Skin of body (tissue), 2 donors: Measurements from ENCODE around the gene IL21. TPM values are rescaled to one million over a fixed set of nuclear protein-coding genes. Genes with fewer than 3 reads are reported as not detected.
"Not testable (repeated sequence)": the region's sequence is repeated elsewhere in the genome, so short reads cannot be mapped to it uniquely, and the experiment has no call there.

Source experiments
- DNase-seq: peaks from one replicate; lab custom pipeline; 2025; lab: John Stamatoyannopoulos, UW
- total RNA-seq: library from RNA; depleted of rRNA; stranded (reverse); fragments of >200 nt; gene quantifications from one replicate; pipeline ENCODE4 v1.2.3, GENCODE V29; 2014

Gene IL21
- total RNA-seq, 1 donor from 2014 or later = not detected

GRCh38 chr4:122577808-122578781 lies 42.8 kb downstream of the IL21 start:
- no peak for DNase-seq

DNA sequence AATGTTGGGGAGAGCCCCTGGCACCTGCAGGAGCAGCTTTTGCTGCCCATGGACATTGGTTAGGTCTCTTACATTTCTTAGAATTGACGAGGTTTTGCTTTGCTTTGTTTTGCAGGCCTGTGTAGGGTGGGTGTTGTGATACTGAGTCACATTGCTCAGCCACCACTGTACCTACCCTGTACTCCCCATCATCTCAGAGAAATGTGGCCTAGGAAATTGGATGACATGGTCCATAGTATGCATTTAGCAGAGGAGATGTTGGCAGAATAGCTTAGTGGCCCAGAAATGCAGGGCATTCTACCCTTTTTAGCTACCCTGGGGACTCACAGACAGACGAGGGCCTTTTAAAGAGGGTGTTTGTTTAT lies 43.7 kb downstream of the IL21 start:
- DNase-seq = no peak

- no peak for DNase-seq
Measured at GRCh38 chr4:122576261-122577188, 44.3 kb downstream of the IL21 start.

DNA sequence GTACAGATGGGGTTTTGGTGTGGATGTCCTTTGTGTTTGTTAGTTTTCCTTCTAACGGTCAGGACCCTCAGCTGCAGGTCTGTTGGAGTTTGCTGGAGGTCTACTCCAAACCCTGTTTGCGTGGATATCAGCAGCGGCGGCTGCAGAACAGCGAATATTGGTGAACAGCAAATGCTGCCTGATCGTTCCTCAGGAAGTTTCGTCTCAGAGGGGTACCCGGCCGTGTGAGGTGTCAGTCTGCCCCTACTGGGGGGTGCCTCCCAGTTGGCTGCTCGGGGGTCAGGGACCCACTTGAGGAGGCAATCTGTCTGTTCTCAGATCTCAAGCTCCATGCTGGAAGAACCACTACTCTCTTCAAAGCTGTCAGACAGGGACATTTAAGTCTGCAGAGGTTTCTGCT lies 46.5 kb downstream of the IL21 start:
- not testable (repeated sequence) for DNase-seq

DNA sequence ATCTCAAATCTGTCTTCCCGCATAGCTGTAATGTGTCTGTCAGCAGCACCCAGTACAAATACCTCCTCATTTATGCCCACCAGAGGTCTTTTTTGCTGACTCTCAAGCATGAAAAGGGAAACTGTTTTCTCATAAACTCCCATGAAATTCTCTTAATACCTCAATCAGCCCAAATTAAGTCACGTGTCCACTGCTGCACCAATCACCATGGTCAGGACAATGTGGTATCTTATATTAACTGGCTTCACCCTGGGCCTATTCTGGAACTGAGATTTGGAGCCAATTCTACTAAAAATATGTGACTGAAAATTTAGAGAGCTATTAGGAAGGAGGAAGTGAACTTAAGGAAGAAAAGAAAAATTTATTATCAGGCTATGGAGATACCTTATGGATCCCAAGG lies 58.4 kb downstream of the IL21 start:
- DNase-seq = no peak

Other genes with a start within 250 kb of the IL21 start
- gene ADAD1, start 242.1 kb downstream of the IL21 start, total RNA-seq = not detected
- gene IL2, start 164.3 kb downstream of the IL21 start, total RNA-seq = not detected
- 2.8 TPM for gene BBS12, start 111.6 kb upstream of the IL21 start, total RNA-seq
- gene FGF2, start 205.8 kb upstream of the IL21 start, total RNA-seq = 11.1 TPM